Mesendoderm (in vitro differentiated cells): ENCODE measurements around the gene TRERF1.

Experiments
- DNase-seq: peaks from one replicate; pipeline ENCODE4 v3.0.0; 2013
- H2AK5ac ChIP-seq: 2 replicates; pipeline ENCODE4 v1.6.1; 2013; ENCODE audit warnings: low read length, inconsistent platforms
- H2BK120ac ChIP-seq: 2 replicates; pipeline ENCODE4 v1.6.1; 2013; ENCODE audit warnings: low read depth, mild to moderate bottlenecking, low read length, moderate library complexity, mixed read lengths
- H2BK15ac ChIP-seq: replicated peaks from 2 replicates; pipeline ENCODE4 v1.6.1; 2013; ENCODE audit warnings: low read depth, mild to moderate bottlenecking, moderate library complexity
- H2BK5ac ChIP-seq: 2 replicates; pipeline ENCODE4 v1.6.1; 2013; ENCODE audit warnings: low read length, inconsistent platforms
- H3K18ac ChIP-seq: 2 replicates; pipeline ENCODE4 v1.6.1; 2013; ENCODE audit warnings: mild to moderate bottlenecking, low read length, mixed read lengths
- H3K23ac ChIP-seq: one replicate; pipeline ENCODE4 v1.6.1; 2013; ENCODE audit warnings: low read length
- H3K27ac ChIP-seq: 2 replicates; pipeline ENCODE4 v1.5.1; 2013; ENCODE audit warnings: low read depth, mild to moderate bottlenecking, inconsistent platforms, low read length, moderate library complexity
- H3K27me3 ChIP-seq: 2 replicates; pipeline ENCODE4 v1.6.1; 2013; ENCODE audit warnings: low read length, control low read depth, mild to moderate bottlenecking, inconsistent platforms; ENCODE audit not compliant: insufficient read depth, poor library complexity
- H3K36me3 ChIP-seq: 2 replicates; pipeline ENCODE4 v1.6.1; 2013; ENCODE audit warnings: low read length, inconsistent platforms; ENCODE audit not compliant: control insufficient read depth, insufficient read depth
- H3K4ac ChIP-seq: one replicate; pipeline ENCODE4 v1.6.1; 2013; ENCODE audit warnings: low read depth, mild to moderate bottlenecking, low read length, moderate library complexity
- H3K4me1 ChIP-seq: 2 replicates; pipeline ENCODE4 v1.6.1; 2013; ENCODE audit warnings: low read depth, low read length, inconsistent platforms; ENCODE audit not compliant: control insufficient read depth
- H3K4me2 ChIP-seq: 2 replicates; pipeline ENCODE4 v1.6.1; 2013; ENCODE audit warnings: low read length
- H3K4me3 ChIP-seq: 2 replicates; pipeline ENCODE4 v1.5.1; 2013; ENCODE audit warnings: mild to moderate bottlenecking, low read length
- H3K56ac ChIP-seq: one replicate; pipeline ENCODE4 v1.6.1; 2013; ENCODE audit warnings: low read length
- H3K79me1 ChIP-seq: 2 replicates; pipeline ENCODE4 v1.6.1; 2013; ENCODE audit warnings: low read length, inconsistent platforms
- H3K79me2 ChIP-seq: 2 replicates; pipeline ENCODE4 v1.6.1; 2013; ENCODE audit warnings: mild to moderate bottlenecking, low read length; ENCODE audit not compliant: control insufficient read depth, insufficient read depth
- H3K9ac ChIP-seq: 2 replicates; pipeline ENCODE4 v1.6.1; 2013; ENCODE audit warnings: low read length, inconsistent platforms
- H4K5ac ChIP-seq: one replicate; pipeline ENCODE4 v1.6.1; 2013; ENCODE audit warnings: low read length
- H4K8ac ChIP-seq: one replicate; pipeline ENCODE4 v1.6.1; 2013; ENCODE audit warnings: low read depth, mild to moderate bottlenecking, control low read depth, low read length, moderate library complexity
- WGBS: extraction: QIAGEN DNeasy Blood & Tissue Kit; methylation state at CpG from one replicate; pipeline ENCODE4 v1.1.7; 2013; ENCODE audit warnings: low lambda C conversion rate, missing lambda C conversion rate; ENCODE audit not compliant: insufficient coverage; ENCODE audit errors: extremely low coverage; 5-methylcytosine and 5-hydroxymethylcytosine counted together

The TRERF1 gene

DNA sequence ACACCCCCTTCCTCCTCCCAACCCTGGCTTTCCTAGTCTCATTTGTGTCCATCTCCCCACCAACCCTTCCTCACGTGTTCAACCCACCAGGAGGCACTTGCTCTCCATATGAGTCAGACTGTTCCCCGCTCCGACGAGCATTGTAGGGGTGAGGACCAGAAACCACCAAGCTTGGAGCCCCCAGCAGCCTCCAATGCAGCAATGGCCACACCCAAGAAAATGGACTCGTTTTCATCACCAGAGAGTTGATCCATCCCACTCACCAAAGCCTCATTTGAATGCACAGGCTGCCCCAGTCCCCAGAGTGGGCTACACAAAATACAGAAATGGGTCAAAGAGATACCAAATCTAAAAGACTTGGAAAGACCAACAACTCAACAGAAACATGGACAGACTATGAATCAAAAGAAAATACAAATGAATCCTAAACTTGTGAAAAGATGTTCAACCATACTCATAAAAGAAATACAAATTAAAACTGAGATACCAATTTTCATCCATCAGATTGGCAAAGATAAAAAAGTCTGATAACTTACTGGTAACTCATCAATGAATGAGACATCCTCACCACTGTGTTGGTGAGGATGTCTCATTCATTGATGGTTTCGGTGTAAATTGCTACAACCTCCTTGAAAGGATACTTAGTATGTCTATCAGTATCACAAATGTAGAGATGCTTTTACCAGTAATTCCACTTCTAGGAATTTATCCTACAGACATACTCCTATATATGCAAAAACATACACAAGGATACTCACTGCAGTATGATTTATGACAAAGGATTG is 68.1 kb downstream of the TRERF1 start:
- Histone ChIP-seq H2BK5ac (no peak overlapping the region), H2BK15ac (no peak overlapping the region), H3K23ac (no peak overlapping the region), H3K4me3 (no peak overlapping the region), H3K36me3 (no peaks in the 10 kb centered on the region), H3K27ac (no peak overlapping the region), H3K27me3 (no peaks in the 10 kb centered on the region), H3K79me1 (peaks cover 2% of the 10 kb centered on the region), H3K4ac (no peak overlapping the region), H3K4me1 (no peaks in the 10 kb centered on the region), H3K9ac (no peak overlapping the region), H2AK5ac (no peak overlapping the region), H4K5ac (no peak overlapping the region), H3K56ac (no peak overlapping the region), H2BK120ac (no peak overlapping the region), H3K79me2 (no peaks in the 10 kb centered on the region), H3K18ac (no peak overlapping the region), H4K8ac (no peak overlapping the region), H3K4me2 (no peak overlapping the region)
- DNase-seq = no peak
- WGBS = no CpG with 5 or more reads among the region's 6 CpGs

GRCh38 chr6:42381850-42382249 is 69.9 kb downstream of the TRERF1 start:
- no peak overlapping the region for H3K18ac ChIP-seq
- WGBS = no CpG with 5 or more reads among the region's 3 CpGs
- no peak overlapping the region for H2BK5ac ChIP-seq
- no peak overlapping the region for H2BK15ac ChIP-seq
- H3K27me3 ChIP-seq = no peaks in the 10 kb centered on the region
- no peak overlapping the region for H3K27ac ChIP-seq
- H2BK120ac ChIP-seq = no peak overlapping the region
- H3K4me3 ChIP-seq = no peak overlapping the region
- no peak overlapping the region for H3K9ac ChIP-seq
- DNase-seq = no peak
- no peaks in the 10 kb centered on the region for H3K4me1 ChIP-seq
- H3K56ac ChIP-seq = no peak overlapping the region
- peaks cover 2% of the 10 kb centered on the region for H3K79me1 ChIP-seq
- H3K23ac ChIP-seq = no peak overlapping the region
- H3K4me2 ChIP-seq = no peak overlapping the region
- H4K5ac ChIP-seq = no peak overlapping the region
- no peak overlapping the region for H4K8ac ChIP-seq
- H3K36me3 ChIP-seq = no peaks in the 10 kb centered on the region
- no peak overlapping the region for H3K4ac ChIP-seq
- no peak overlapping the region for H2AK5ac ChIP-seq
- no peaks in the 10 kb centered on the region for H3K79me2 ChIP-seq

- Histone ChIP-seq H3K27ac (no peak overlapping the region), H3K56ac (no peak overlapping the region), H3K79me2 (no peaks in the 10 kb centered on the region), H3K4me3 (no peak overlapping the region), H3K4ac (no peak overlapping the region), H2BK15ac (no peak overlapping the region), H3K9ac (no peak overlapping the region), H3K36me3 (no peaks in the 10 kb centered on the region), H3K27me3 (no peaks in the 10 kb centered on the region), H4K8ac (no peak overlapping the region), H3K18ac (no peak overlapping the region), H2BK5ac (no peak overlapping the region), H2BK120ac (no peak overlapping the region), H3K4me2 (no peak overlapping the region), H4K5ac (no peak overlapping the region), H3K23ac (no peak overlapping the region), H2AK5ac (no peak overlapping the region), H3K4me1 (no peaks in the 10 kb centered on the region), H3K79me1 (peaks cover 2% of the 10 kb centered on the region)
- no peak for DNase-seq
- no CpG with 5 or more reads among the region's 4 CpGs for WGBS
Observed at GRCh38 chr6:42380228-42380979, 71.3 kb downstream of the TRERF1 start.

GRCh38 chr6:42378536-42378935 is 73.2 kb downstream of the TRERF1 start:
- no peaks in the 10 kb centered on the region for H3K36me3 ChIP-seq
- no peak overlapping the region for H3K23ac ChIP-seq
- no peak for DNase-seq
- no peak overlapping the region for H3K27ac ChIP-seq
- no CpG with 5 or more reads among the region's 3 CpGs for WGBS
- no peak overlapping the region for H3K4me2 ChIP-seq
- peaks cover 2% of the 10 kb centered on the region for H3K79me1 ChIP-seq
- H3K79me2 ChIP-seq = no peaks in the 10 kb centered on the region
- H3K56ac ChIP-seq = no peak overlapping the region
- no peak overlapping the region for H3K4ac ChIP-seq
- H3K9ac ChIP-seq = no peak overlapping the region
- no peak overlapping the region for H2BK5ac ChIP-seq
- H2AK5ac ChIP-seq = no peak overlapping the region
- no peak overlapping the region for H4K8ac ChIP-seq
- H3K27me3 ChIP-seq = no peaks in the 10 kb centered on the region
- no peak overlapping the region for H2BK120ac ChIP-seq
- no peak overlapping the region for H3K18ac ChIP-seq
- no peak overlapping the region for H4K5ac ChIP-seq
- H2BK15ac ChIP-seq = no peak overlapping the region
- no peak overlapping the region for H3K4me3 ChIP-seq
- H3K4me1 ChIP-seq = no peaks in the 10 kb centered on the region

GRCh38 chr6:42378125-42378524 is 73.6 kb downstream of the TRERF1 start:
- no peak overlapping the region for H2AK5ac ChIP-seq
- H3K4me1 ChIP-seq = no peaks in the 10 kb centered on the region
- no peak for DNase-seq
- no peak overlapping the region for H3K4ac ChIP-seq
- H3K27me3 ChIP-seq = no peaks in the 10 kb centered on the region
- no peak overlapping the region for H4K5ac ChIP-seq
- WGBS = no CpG with 5 or more reads among the region's 5 CpGs
- H3K23ac ChIP-seq = no peak overlapping the region
- H3K4me3 ChIP-seq = no peak overlapping the region
- H2BK15ac ChIP-seq = no peak overlapping the region
- no peak overlapping the region for H2BK5ac ChIP-seq
- H3K79me1 ChIP-seq = peaks cover 2% of the 10 kb centered on the region
- H3K27ac ChIP-seq = no peak overlapping the region
- no peak overlapping the region for H3K18ac ChIP-seq
- H3K79me2 ChIP-seq = no peaks in the 10 kb centered on the region
- H2BK120ac ChIP-seq = no peak overlapping the region
- H3K4me2 ChIP-seq = no peak overlapping the region
- no peak overlapping the region for H3K56ac ChIP-seq
- H4K8ac ChIP-seq = no peak overlapping the region
- H3K9ac ChIP-seq = no peak overlapping the region
- H3K36me3 ChIP-seq = no peaks in the 10 kb centered on the region
